ENCODE measurements around the gene FBXO21.

DNA sequence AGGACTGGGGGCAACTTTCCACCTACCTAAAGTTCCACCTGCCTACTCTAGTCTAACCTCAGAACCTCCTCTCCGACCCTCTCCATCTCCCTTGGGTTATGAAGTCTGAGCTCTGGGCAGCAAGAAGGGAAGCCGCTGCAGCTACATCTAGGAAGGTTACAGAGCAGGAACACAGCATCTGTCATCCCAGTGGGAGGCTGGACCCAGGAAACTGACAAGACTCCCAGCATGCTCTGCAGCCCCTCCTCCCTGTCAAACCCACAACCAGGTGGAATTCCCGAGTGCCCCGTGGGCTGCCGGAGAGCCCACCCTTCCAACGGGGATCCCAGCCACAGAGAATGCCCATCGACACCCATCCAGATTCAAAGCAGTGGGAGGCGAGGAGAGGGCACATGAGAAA is 93.1 kb downstream of the FBXO21 start:
- TF ChIP-seq, protein P1, sequence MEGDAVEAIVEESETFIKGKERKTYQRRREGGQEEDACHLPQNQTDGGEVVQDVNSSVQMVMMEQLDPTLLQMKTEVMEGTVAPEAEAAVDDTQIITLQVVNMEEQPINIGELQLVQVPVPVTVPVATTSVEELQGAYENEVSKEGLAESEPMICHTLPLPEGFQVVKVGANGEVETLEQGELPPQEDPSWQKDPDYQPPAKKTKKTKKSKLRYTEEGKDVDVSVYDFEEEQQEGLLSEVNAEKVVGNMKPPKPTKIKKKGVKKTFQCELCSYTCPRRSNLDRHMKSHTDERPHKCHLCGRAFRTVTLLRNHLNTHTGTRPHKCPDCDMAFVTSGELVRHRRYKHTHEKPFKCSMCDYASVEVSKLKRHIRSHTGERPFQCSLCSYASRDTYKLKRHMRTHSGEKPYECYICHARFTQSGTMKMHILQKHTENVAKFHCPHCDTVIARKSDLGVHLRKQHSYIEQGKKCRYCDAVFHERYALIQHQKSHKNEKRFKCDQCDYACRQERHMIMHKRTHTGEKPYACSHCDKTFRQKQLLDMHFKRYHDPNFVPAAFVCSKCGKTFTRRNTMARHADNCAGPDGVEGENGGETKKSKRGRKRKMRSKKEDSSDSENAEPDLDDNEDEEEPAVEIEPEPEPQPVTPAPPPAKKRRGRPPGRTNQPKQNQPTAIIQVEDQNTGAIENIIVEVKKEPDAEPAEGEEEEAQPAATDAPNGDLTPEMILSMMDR (IDR thresholded peaks at IDR 0.05): no peak
- TF ChIP-seq POLR2A (IDR thresholded peaks at IDR 0.05): no peak
